HepG2 (cell line): ENCODE data around the gene ISCU. TPM values are rescaled to one million over a fixed set of nuclear protein-coding genes. Genes with fewer than 3 reads are reported as not detected.

Source experiments
- ELK4 ChIP-seq: sonication (generic); formaldehyde crosslinking; IDR thresholded peaks from 2 replicates; pipeline ENCODE4 v1.9.0; 2021; ENCODE audit warnings: missing genetic modification reagents, borderline replicate concordance
- HNF1B ChIP-seq: sonication (generic); formaldehyde crosslinking; IDR thresholded peaks from 2 replicates; pipeline ENCODE4 v1.5.1; 2020; ENCODE audit warnings: mild to moderate bottlenecking, moderate library complexity, missing genetic modification reagents
- IKZF4 ChIP-seq: sonication (generic); formaldehyde crosslinking; IDR thresholded peaks from 2 replicates; pipeline ENCODE4 v1.5.1; 2020; ENCODE audit warnings: borderline replicate concordance, mild to moderate bottlenecking, low read depth, missing genetic modification reagents; ENCODE audit errors: not compliant biosample characterization
- MED13 ChIP-seq: sonication (generic); formaldehyde crosslinking; IDR thresholded peaks from 2 replicates; pipeline ENCODE4 v1.5.0; 2020; ENCODE audit warnings: missing genetic modification reagents
- MXD3 ChIP-seq: IDR thresholded peaks from 2 replicates; pipeline ENCODE4 v1.6.1; 2016; ENCODE audit warnings: mild to moderate bottlenecking, missing biosample characterization, missing genetic modification reagents
- PCBP1 ChIP-seq: fragments of 200-400 bp; formaldehyde crosslinking; IDR thresholded peaks from 2 replicates; pipeline ENCODE4 v1.6.1; 2017; ENCODE audit warnings: mild to moderate bottlenecking, low read depth, low read length, borderline replicate concordance
- POLR2G ChIP-seq: fragments of 200-400 bp; formaldehyde crosslinking; IDR thresholded peaks from 2 replicates; pipeline ENCODE4 v1.6.1; 2018; ENCODE audit warnings: mild to moderate bottlenecking, low read depth, low read length, moderate library complexity
- RERE ChIP-seq: IDR thresholded peaks from 2 replicates; pipeline ENCODE4 v1.6.1; 2016; ENCODE audit warnings: low read depth, missing genetic modification reagents, missing compliant biosample characterization
- TBX2 ChIP-seq: sonication (generic); formaldehyde crosslinking; IDR thresholded peaks from 2 replicates; pipeline ENCODE4 v1.5.0; 2020; ENCODE audit warnings: missing genetic modification reagents, mild to moderate bottlenecking, borderline replicate concordance
- THAP7 ChIP-seq: sonication (generic); formaldehyde crosslinking; IDR thresholded peaks from 2 replicates; pipeline ENCODE4 v1.8.1; 2023; ENCODE audit warnings: mild to moderate bottlenecking, missing genetic modification reagents
- ZNF251 ChIP-seq: sonication (generic); formaldehyde crosslinking; IDR thresholded peaks from 2 replicates; pipeline ENCODE4 v1.9.0; 2021; ENCODE audit warnings: mild to moderate bottlenecking, missing genetic modification reagents
- ZNF263 ChIP-seq: sonication (generic); formaldehyde crosslinking; IDR thresholded peaks from 2 replicates; pipeline ENCODE4 v1.4.0; 2020; ENCODE audit warnings: missing genetic modification reagents
- ZNF337 ChIP-seq: sonication (generic); formaldehyde crosslinking; IDR thresholded peaks from 2 replicates; pipeline ENCODE4 v1.5.1; 2020; ENCODE audit warnings: missing genetic modification reagents, low read depth, mild to moderate bottlenecking, borderline replicate concordance
- ZNF451 ChIP-seq: sonication (generic); formaldehyde crosslinking; IDR thresholded peaks from 2 replicates; pipeline ENCODE4 v1.5.0; 2020; ENCODE audit warnings: mild to moderate bottlenecking, missing genetic modification reagents
- ZNF562 ChIP-seq: sonication (generic); formaldehyde crosslinking; IDR thresholded peaks from 2 replicates; pipeline ENCODE4 v1.8.0; 2022; ENCODE audit warnings: missing genetic modification reagents, borderline replicate concordance
- ZNF7 ChIP-seq: IDR thresholded peaks from 2 replicates; pipeline ENCODE4 v1.6.1; 2016; ENCODE audit warnings: missing biosample characterization, missing genetic modification reagents
- ZSCAN29 ChIP-seq: sonication (generic); formaldehyde crosslinking; conservative IDR thresholded peaks from 2 replicates; pipeline ENCODE4 v1.4.0; 2020; ENCODE audit warnings: mild to moderate bottlenecking, missing genetic modification reagents
- polyA plus RNA-seq, 8 experiments: library from polyadenylated mRNA; depleted of rRNA in 3 of 8; stranded (reverse) in 7 of 8; unstranded in 1 of 8; fragments of >200 nt; fragmentation: Illumina TruSeq in 4 of 8; extraction: Trizol in 4 of 8; gene quantifications; 2 replicates each; pipeline versions ENCODE4 v1.2.1 to v1.2.3, GENCODE V29; 2011 to 2016; ENCODE audit warnings: low read depth in 4 of 8, missing spikeins in 1 of 8, mixed read lengths in 1 of 8; ENCODE audit not compliant: insufficient read depth in 1 of 8
- total RNA-seq, 5 experiments: library from RNA; depleted of rRNA; stranded (reverse); fragments of >200 nt; fragmentation: Illumina TruSeq; extraction: Trizol; gene quantifications; 2 replicates each; pipeline ENCODE4 v1.2.3, GENCODE V29; 2016; ENCODE audit warnings: low read depth in 1 of 5

The ISCU gene
- total and polyA plus RNA-seq, 2 of the 13 experiments (the other 11 are each of a cell fraction or from before 2014, with no cell fraction given): 94.4 to 107 TPM

GRCh38 chr12:108562348-108563135, at the start of gene ISCU (continued):
- TF ChIP-seq ELK4 (CRISPR knock-in tag): no peak
- TF ChIP-seq MED13 (CRISPR knock-in tag): 0 out of 2 replicates have a peak, but pooled peaks have one; percentile 52
- no peak for TF ChIP-seq ZNF562
- no peak for TF ChIP-seq ZNF7
- no peak; the same call in 1 of the 2 replicates for TF ChIP-seq ZNF263
- TF ChIP-seq THAP7 (CRISPR knock-in tag): peak; percentile 99
- peak; percentile 86; the same call in 1 of the 2 replicates for TF ChIP-seq MXD3 (CRISPR knock-in tag)
- TF ChIP-seq RERE: no peak
- no peak for TF ChIP-seq PCBP1
- TF ChIP-seq TBX2 (CRISPR knock-in tag): peak; percentile 46; the same call in 1 of the 2 replicates
- peak; percentile 95 for TF ChIP-seq POLR2G
- TF ChIP-seq IKZF4 (CRISPR knock-in tag): peak; percentile 37
- TF ChIP-seq ZNF337 (CRISPR knock-in tag): no peak; the same call in 1 of the 2 replicates
- TF ChIP-seq ZSCAN29 (CRISPR knock-in tag): no peak
- no peak; the same call in none of the 2 replicates for TF ChIP-seq HNF1B (CRISPR knock-in tag)
- TF ChIP-seq ZNF251: no peak
- peak; percentile 77; the same call in 1 of the 2 replicates for TF ChIP-seq ZNF451 (CRISPR knock-in tag)
